ENCODE data around the gene UNC93A.

Gene UNC93A

GRCh38 chr6:167324111-167324510 lies 33.0 kb downstream of the UNC93A start:
- H3K27ac Mint-ChIP-seq, result no peak overlapping the region
- H3K4me3 Mint-ChIP-seq, result no peak overlapping the region
- no peaks in the 10 kb centered on the region for H3K9me3 Mint-ChIP-seq
- no peaks in the 10 kb centered on the region for H3K4me1 Mint-ChIP-seq
- DNase-seq, result no peak
- no peaks in the 10 kb centered on the region for H3K36me3 Mint-ChIP-seq
- CTCF ChIA-PET, result no interaction called here
- H3K27me3 Mint-ChIP-seq, result peaks cover 13% of the 10 kb centered on the region

- no peaks in the 10 kb centered on the region for H3K9me3 Mint-ChIP-seq
- H3K4me3 Mint-ChIP-seq, result no peak overlapping the region
- CTCF ChIA-PET, result no interaction called here
- no peak for DNase-seq
- H3K4me1 Mint-ChIP-seq, result no peaks in the 10 kb centered on the region
- no peaks in the 10 kb centered on the region for H3K36me3 Mint-ChIP-seq
- peaks cover 13% of the 10 kb centered on the region for H3K27me3 Mint-ChIP-seq
- no peak overlapping the region for H3K27ac Mint-ChIP-seq
Measured at GRCh38 chr6:167325766-167326165, 34.7 kb downstream of the UNC93A start.

GRCh38 chr6:167327391-167327790 lies 36.3 kb downstream of the UNC93A start:
- DNase-seq, result no peak
- H3K4me3 Mint-ChIP-seq, result no peak overlapping the region
- H3K27ac Mint-ChIP-seq, result no peak overlapping the region
- no peaks in the 10 kb centered on the region for H3K9me3 Mint-ChIP-seq
- H3K27me3 Mint-ChIP-seq, result peaks cover 17% of the 10 kb centered on the region
- no peaks in the 10 kb centered on the region for H3K4me1 Mint-ChIP-seq
- CTCF ChIA-PET, result no interaction called here
- H3K36me3 Mint-ChIP-seq, result no peaks in the 10 kb centered on the region

- no peak overlapping the region for H3K27ac Mint-ChIP-seq
- H3K4me1 Mint-ChIP-seq, result no peaks in the 10 kb centered on the region
- H3K4me3 Mint-ChIP-seq, result no peak overlapping the region
- no peaks in the 10 kb centered on the region for H3K9me3 Mint-ChIP-seq
- CTCF ChIA-PET, result no interaction called here
- no peaks in the 10 kb centered on the region for H3K36me3 Mint-ChIP-seq
- peaks cover 17% of the 10 kb centered on the region for H3K27me3 Mint-ChIP-seq
- no peak for DNase-seq
Measured at GRCh38 chr6:167328086-167328485, 37.0 kb downstream of the UNC93A start.

- no peak for DNase-seq
- no peaks in the 10 kb centered on the region for H3K4me1 Mint-ChIP-seq
- peaks cover 17% of the 10 kb centered on the region for H3K27me3 Mint-ChIP-seq
- no peaks in the 10 kb centered on the region for H3K36me3 Mint-ChIP-seq
- H3K27ac Mint-ChIP-seq, result no peak overlapping the region
- H3K4me3 Mint-ChIP-seq, result no peak overlapping the region
- CTCF ChIA-PET, result no interaction called here
- H3K9me3 Mint-ChIP-seq, result no peaks in the 10 kb centered on the region
Measured at GRCh38 chr6:167329014-167329413, 37.9 kb downstream of the UNC93A start.

- Mint-ChIP-seq H3K4me3 (no peak overlapping the region), H3K9me3 (peaks cover 2% of the 10 kb centered on the region), H3K27me3 (peaks cover 12% of the 10 kb centered on the region), H3K4me1 (no peaks in the 10 kb centered on the region), H3K27ac (no peak overlapping the region), H3K36me3 (no peaks in the 10 kb centered on the region)
- no peak for DNase-seq
- CTCF ChIA-PET, result no interaction called here
Measured at GRCh38 chr6:167330750-167331149, 39.6 kb downstream of the UNC93A start.

- H3K27me3 Mint-ChIP-seq, result peaks cover 11% of the 10 kb centered on the region
- no peak for DNase-seq
- no peak overlapping the region for H3K27ac Mint-ChIP-seq
- H3K36me3 Mint-ChIP-seq, result no peaks in the 10 kb centered on the region
- CTCF ChIA-PET, result no interaction called here
- H3K9me3 Mint-ChIP-seq, result peaks cover 2% of the 10 kb centered on the region
- H3K4me1 Mint-ChIP-seq, result no peaks in the 10 kb centered on the region
- H3K4me3 Mint-ChIP-seq, result no peak overlapping the region
Measured at GRCh38 chr6:167331565-167331964, 40.5 kb downstream of the UNC93A start.

- CTCF ChIA-PET, result interaction anchor here (0.6 kb wide), 1 partner anchor 29 kb away, joined by 3 read pairs; no protein-coding TSS in a partner anchor
- H3K27me3 Mint-ChIP-seq, result peaks cover 10% of the 10 kb centered on the region
- H3K27ac Mint-ChIP-seq, result no peak overlapping the region
- no peaks in the 10 kb centered on the region for H3K4me1 Mint-ChIP-seq
- H3K4me3 Mint-ChIP-seq, result no peak overlapping the region
- H3K36me3 Mint-ChIP-seq, result no peaks in the 10 kb centered on the region
- no peak for DNase-seq
- peaks cover 2% of the 10 kb centered on the region for H3K9me3 Mint-ChIP-seq
Measured at GRCh38 chr6:167336844-167337630, 45.9 kb downstream of the UNC93A start.

GRCh38 chr6:167337675-167338449 lies 46.7 kb downstream of the UNC93A start:
- H3K4me3 Mint-ChIP-seq, result no peak overlapping the region
- H3K9me3 Mint-ChIP-seq, result peaks cover 2% of the 10 kb centered on the region
- DNase-seq, result no peak
- CTCF ChIA-PET, result interaction anchor here (0.6 kb wide), 1 partner anchor 28 kb away, joined by 3 read pairs; no protein-coding TSS in a partner anchor
- no peaks in the 10 kb centered on the region for H3K4me1 Mint-ChIP-seq
- no peak overlapping the region for H3K27ac Mint-ChIP-seq
- no peaks in the 10 kb centered on the region for H3K36me3 Mint-ChIP-seq
- peaks cover 10% of the 10 kb centered on the region for H3K27me3 Mint-ChIP-seq

GRCh38 chr6:167338541-167339117 lies 47.5 kb downstream of the UNC93A start:
- Mint-ChIP-seq H3K27me3 (peaks cover 15% of the 10 kb centered on the region), H3K27ac (no peak overlapping the region), H3K9me3 (peaks cover 2% of the 10 kb centered on the region), H3K4me1 (no peaks in the 10 kb centered on the region), H3K36me3 (no peaks in the 10 kb centered on the region), H3K4me3 (no peak overlapping the region)
- CTCF ChIA-PET, result no interaction called here
- DNase-seq, result no peak

- no peaks in the 10 kb centered on the region for H3K36me3 Mint-ChIP-seq
- no peaks in the 10 kb centered on the region for H3K9me3 Mint-ChIP-seq
- H3K27me3 Mint-ChIP-seq, result peaks cover 19% of the 10 kb centered on the region
- DNase-seq, result no peak
- no peak overlapping the region for H3K27ac Mint-ChIP-seq
- no peaks in the 10 kb centered on the region for H3K4me1 Mint-ChIP-seq
- CTCF ChIA-PET, result interaction anchor here (1.3 kb wide), 1 partner anchor 11 kb away, joined by 6 read pairs; no protein-coding TSS in a partner anchor
- H3K4me3 Mint-ChIP-seq, result no peak overlapping the region
Measured at GRCh38 chr6:167341038-167341583, 50.0 kb downstream of the UNC93A start.

GRCh38 chr6:167341665-167342655 lies 50.8 kb downstream of the UNC93A start:
- CTCF ChIA-PET, result interaction anchor here (1.3 kb wide), 1 partner anchor 10 kb away, joined by 6 read pairs; no protein-coding TSS in a partner anchor
- Mint-ChIP-seq H3K27ac (no peak overlapping the region), H3K36me3 (no peaks in the 10 kb centered on the region), H3K27me3 (peaks cover 19% of the 10 kb centered on the region), H3K9me3 (no peaks in the 10 kb centered on the region), H3K4me1 (no peaks in the 10 kb centered on the region), H3K4me3 (no peak overlapping the region)
- no peak for DNase-seq

GRCh38 chr6:167342879-167343610 lies 51.9 kb downstream of the UNC93A start:
- Mint-ChIP-seq H3K36me3 (no peaks in the 10 kb centered on the region), H3K27ac (no peak overlapping the region), H3K4me3 (no peak overlapping the region), H3K4me1 (no peaks in the 10 kb centered on the region), H3K27me3 (peaks cover 21% of the 10 kb centered on the region), H3K9me3 (no peaks in the 10 kb centered on the region)
- CTCF ChIA-PET, result interaction anchor here (1.1 kb wide), 1 partner anchor 8 kb away, joined by 5 read pairs; no protein-coding TSS in a partner anchor
- DNase-seq, result no peak

Measured in activated naive CD4-positive, alpha-beta T cell treated with anti-CD3 and anti-CD28 coated beads, Interleukin-2, amount 10 ng/mL, durations not matched to agents 7 days and 5 days (primary cell).